Peyer's patch (tissue), 4 donors: Measurements from ENCODE around the gene CLTB. TPM values are rescaled to one million over a fixed set of nuclear protein-coding genes. Genes with fewer than 3 reads are reported as not detected.

Source experiments
- DNase-seq, 3 donors: peaks; one replicate each; pipeline ENCODE4 v3.0.0-alpha.2; 2017 to 2019
- H3K27ac ChIP-seq, 4 donors: fragments of 200-600 bp; sonication (generic); one replicate each; pipeline ENCODE4 v1.5.1; 2016 to 2019
- H3K27me3 ChIP-seq, 2 donors: fragments of 200-600 bp; sonication (generic); one replicate each; pipeline ENCODE4 v1.5.1; 2019
- H3K36me3 ChIP-seq, 3 donors: fragments of 200-600 bp; sonication (generic); one replicate each; pipeline ENCODE4 v1.5.1; 2016 to 2019
- H3K4me1 ChIP-seq, 4 donors: fragments of 200-600 bp; sonication (generic); one replicate each; pipeline ENCODE4 v1.5.1; 2016 to 2019
- H3K4me3 ChIP-seq, 4 donors: fragments of 200-600 bp; sonication (generic); 1 replicate in 3 of 4; 2 replicates in 1 of 4; pipeline ENCODE4 v1.5.1; 2016 to 2019; ENCODE audit warnings: mild to moderate bottlenecking in 1 of 4
- H3K9me3 ChIP-seq, 4 donors: fragments of 200-600 bp; sonication (generic); one replicate each; pipeline ENCODE4 v1.5.1; 2016 to 2019; ENCODE audit warnings: mild to moderate bottlenecking in 1 of 4
- POLR2A ChIP-seq, 2 donors: fragments of 450-650 bp; IDR thresholded peaks; one replicate each; pipeline ENCODE4 v1.5.1; 2017; ENCODE audit warnings: antibody characterized with exemption in 2 of 2, mild to moderate bottlenecking in 2 of 2, moderate library complexity in 2 of 2
- total RNA-seq, 4 donors: library from RNA; depleted of rRNA; stranded (reverse); fragments of >200 nt; gene quantifications; one replicate each; pipeline ENCODE4 v1.1.0, GENCODE V29; 2016
- TF ChIP-seq, protein P1 (sequence below), 6 experiments: fragments of 450-650 bp in 4 of 6; fragments of 200-600 bp in 2 of 6; sonication (generic) in 1 of 6; IDR thresholded peaks; one replicate each; pipeline ENCODE4 v1.5.1; 2017 to 2019; ENCODE audit warnings: antibody characterized with exemption in 6 of 6, mild to moderate bottlenecking in 3 of 6, moderate library complexity in 1 of 6

The CLTB gene
- total RNA-seq, 4 donors from 2014 or later = 87.5 to 211 (median 196) TPM

- no peak for TF ChIP-seq POLR2A (IDR thresholded peaks at IDR 0.05)
- TF ChIP-seq, protein P1, sequence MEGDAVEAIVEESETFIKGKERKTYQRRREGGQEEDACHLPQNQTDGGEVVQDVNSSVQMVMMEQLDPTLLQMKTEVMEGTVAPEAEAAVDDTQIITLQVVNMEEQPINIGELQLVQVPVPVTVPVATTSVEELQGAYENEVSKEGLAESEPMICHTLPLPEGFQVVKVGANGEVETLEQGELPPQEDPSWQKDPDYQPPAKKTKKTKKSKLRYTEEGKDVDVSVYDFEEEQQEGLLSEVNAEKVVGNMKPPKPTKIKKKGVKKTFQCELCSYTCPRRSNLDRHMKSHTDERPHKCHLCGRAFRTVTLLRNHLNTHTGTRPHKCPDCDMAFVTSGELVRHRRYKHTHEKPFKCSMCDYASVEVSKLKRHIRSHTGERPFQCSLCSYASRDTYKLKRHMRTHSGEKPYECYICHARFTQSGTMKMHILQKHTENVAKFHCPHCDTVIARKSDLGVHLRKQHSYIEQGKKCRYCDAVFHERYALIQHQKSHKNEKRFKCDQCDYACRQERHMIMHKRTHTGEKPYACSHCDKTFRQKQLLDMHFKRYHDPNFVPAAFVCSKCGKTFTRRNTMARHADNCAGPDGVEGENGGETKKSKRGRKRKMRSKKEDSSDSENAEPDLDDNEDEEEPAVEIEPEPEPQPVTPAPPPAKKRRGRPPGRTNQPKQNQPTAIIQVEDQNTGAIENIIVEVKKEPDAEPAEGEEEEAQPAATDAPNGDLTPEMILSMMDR (IDR thresholded peaks at IDR 0.05) = no peak
- Histone ChIP-seq H3K27me3 (no peaks in the 10 kb centered on the region), H3K9me3 (no peaks in the 10 kb centered on the region), H3K4me3 (peak overlapping the region; percentile 51 to 92 (median 73)), H3K27ac (peak overlapping the region; percentile 86 to 98 (median 95)), H3K36me3 (peaks cover 0 to 54% (median 0%) of the 10 kb centered on the region in 3 donors), H3K4me1 (peaks cover 0 to 21% (median 7%) of the 10 kb centered on the region in 4 donors)
- peak in 1 of 3 donors; percentile 54 for DNase-seq
These were observed 28.3 kb downstream of the CLTB start for GRCh38 chr5:176388003-176388443.

DNA sequence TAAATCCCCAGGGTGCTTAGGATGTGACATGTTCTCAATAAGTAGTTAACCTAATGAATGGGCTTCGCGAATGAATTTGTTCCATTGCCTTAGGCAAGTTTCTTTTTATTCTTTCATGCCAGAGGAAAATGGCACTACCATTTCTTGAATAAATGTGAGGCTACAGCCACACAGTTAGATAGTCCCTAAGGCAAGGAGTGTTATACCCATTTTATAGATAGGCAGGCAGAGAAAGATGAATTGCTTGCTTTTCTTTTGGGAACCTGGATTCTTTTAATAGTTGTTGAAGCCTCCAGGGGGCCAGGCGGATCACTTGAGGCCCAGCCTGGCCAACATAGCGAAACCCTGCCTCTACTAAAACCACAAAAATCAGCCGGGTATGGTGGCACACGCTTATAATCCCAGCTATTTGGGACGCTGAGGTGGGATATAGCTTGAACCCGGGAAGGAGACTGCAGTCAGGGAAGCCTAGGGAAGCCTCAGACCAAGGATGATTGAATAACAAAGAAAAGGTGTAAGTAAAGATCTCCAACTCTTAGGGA, 28.9 kb downstream of the CLTB start:
- Histone ChIP-seq H3K4me1 (peaks cover 0 to 21% (median 7%) of the 10 kb centered on the region in 4 donors), H3K9me3 (no peaks in the 10 kb centered on the region), H3K4me3 (peak overlapping the region; percentile 51 to 92 (median 73)), H3K27me3 (no peaks in the 10 kb centered on the region), H3K27ac (no peak overlapping the region), H3K36me3 (peaks cover 0 to 53% (median 0%) of the 10 kb centered on the region in 3 donors)
- TF ChIP-seq POLR2A (IDR thresholded peaks at IDR 0.05) = no peak
- TF ChIP-seq, protein P1 (IDR thresholded peaks at IDR 0.05) = no peak
- DNase-seq = peak in 1 of 3 donors; percentile 18

DNA sequence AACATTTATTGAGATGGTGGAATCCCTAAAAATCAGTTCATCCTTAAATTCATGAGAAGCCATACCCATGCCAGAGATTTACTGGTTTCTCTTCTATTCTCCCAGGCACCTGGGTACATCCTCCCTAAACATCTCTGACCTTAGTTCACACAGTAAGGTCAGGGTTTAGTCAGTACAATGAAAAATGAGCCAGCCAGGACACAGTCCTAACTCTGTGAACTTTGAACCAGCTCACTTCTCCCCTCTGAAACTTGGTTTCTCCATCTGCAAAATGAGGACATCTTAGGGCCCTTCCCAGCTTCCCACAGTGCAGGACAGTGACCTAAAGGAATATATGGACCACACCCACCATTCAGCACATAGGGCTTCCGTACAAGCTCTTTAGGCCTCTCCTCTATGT, 29.8 kb downstream of the CLTB start:
- H3K9me3 ChIP-seq = no peaks in the 10 kb centered on the region
- no peak overlapping the region for H3K27ac ChIP-seq
- peaks cover 0 to 21% (median 7%) of the 10 kb centered on the region in 4 donors for H3K4me1 ChIP-seq
- no peak for DNase-seq
- TF ChIP-seq, protein P1 (IDR thresholded peaks at IDR 0.05) = no peak
- TF ChIP-seq POLR2A (IDR thresholded peaks at IDR 0.05) = no peak
- peaks cover 0 to 53% (median 0%) of the 10 kb centered on the region in 3 donors for H3K36me3 ChIP-seq
- H3K27me3 ChIP-seq = no peaks in the 10 kb centered on the region
- H3K4me3 ChIP-seq = no peak overlapping the region

DNA sequence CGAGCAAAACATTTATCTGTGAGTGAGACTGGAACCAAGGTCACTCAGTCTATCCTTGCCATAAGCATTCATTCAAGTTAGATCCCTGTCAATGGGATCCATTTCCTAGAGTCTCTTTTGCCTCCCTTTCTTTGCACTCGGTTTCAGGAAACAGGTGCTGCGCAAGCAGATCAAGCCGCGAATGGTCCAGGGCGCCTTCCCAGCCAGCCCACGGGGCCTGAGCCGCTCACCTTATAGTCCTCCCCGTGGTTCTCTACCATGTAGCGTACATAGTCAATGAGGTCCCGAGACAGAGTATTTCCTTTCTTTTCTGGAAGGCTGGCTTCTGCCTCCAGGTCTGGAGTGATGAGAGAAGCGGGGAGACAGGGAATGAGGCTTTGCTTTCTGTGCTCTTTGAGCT, 31.3 kb downstream of the CLTB start:
- Histone ChIP-seq H3K9me3 (no peaks in the 10 kb centered on the region), H3K4me3 (no peak overlapping the region), H3K27ac (no peak overlapping the region), H3K36me3 (peaks cover 0 to 45% (median 0%) of the 10 kb centered on the region in 3 donors), H3K27me3 (no peaks in the 10 kb centered on the region), H3K4me1 (peaks cover 0 to 21% (median 7%) of the 10 kb centered on the region in 4 donors)
- DNase-seq = peak in 1 of 3 donors; percentile 19
- TF ChIP-seq, protein P1 (IDR thresholded peaks at IDR 0.05) = no peak
- TF ChIP-seq POLR2A (IDR thresholded peaks at IDR 0.05) = no peak

- no peaks in the 10 kb centered on the region for H3K27me3 ChIP-seq
- H3K4me3 ChIP-seq = no peak overlapping the region
- peaks cover 0 to 45% (median 0%) of the 10 kb centered on the region in 3 donors for H3K36me3 ChIP-seq
- no peak for TF ChIP-seq POLR2A (IDR thresholded peaks at IDR 0.05)
- TF ChIP-seq, protein P1 (IDR thresholded peaks at IDR 0.05) = no peak
- H3K27ac ChIP-seq = no peak overlapping the region
- no peaks in the 10 kb centered on the region for H3K9me3 ChIP-seq
- H3K4me1 ChIP-seq = peaks cover 0 to 16% (median 5%) of the 10 kb centered on the region in 4 donors
- DNase-seq = peak in 1 of 3 donors; percentile 19
These were observed 31.9 kb downstream of the CLTB start for GRCh38 chr5:176384366-176384930.
